ENCODE measurements around the gene SYT1. TPM values are rescaled to one million over a fixed set of nuclear protein-coding genes. Genes with fewer than 3 reads are reported as not detected.

Gene SYT1
- total RNA-seq, 2 donors from 2014 or later: 1.0 to 22.7 TPM

DNA sequence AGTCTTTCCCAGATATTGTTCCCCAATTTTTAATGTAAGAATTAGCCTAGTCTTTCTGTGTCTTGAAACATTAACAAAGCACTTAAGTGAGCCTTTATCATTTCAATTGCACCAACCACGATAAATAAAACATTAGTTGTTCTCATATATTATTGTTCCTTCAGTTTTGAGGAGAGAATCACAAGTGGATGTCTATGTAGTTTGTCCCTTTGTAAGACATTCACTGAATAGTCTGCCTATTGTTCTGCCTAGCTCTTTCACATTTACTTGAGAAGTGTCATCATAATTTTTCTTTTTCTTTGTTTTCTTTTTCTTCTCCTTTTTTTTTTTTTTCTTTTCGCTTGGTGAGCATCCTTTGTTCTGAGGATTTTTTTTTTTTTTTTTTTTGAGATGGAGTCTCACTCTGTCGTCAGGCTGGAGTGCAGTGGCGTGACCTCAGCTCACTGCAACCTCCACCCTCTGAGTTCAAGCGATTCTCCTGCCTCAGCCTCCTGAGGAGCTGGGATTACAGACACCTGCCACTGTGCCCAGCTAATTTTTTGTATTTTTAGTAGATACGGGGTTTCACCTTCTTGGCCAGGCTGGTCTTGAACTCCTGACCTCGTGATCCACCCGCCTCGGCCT is 129.7 kb downstream of the SYT1 start:
- H3K27ac ChIP-seq: no peak overlapping the region
- DNase-seq: no peak
- H3K9me3 ChIP-seq: no peaks in the 10 kb centered on the region
- H3K36me3 ChIP-seq (replicated peaks in 1 of 2; ENCODE audit: insufficient read depth in 1 of 2, low read depth in 2 of 2): no peaks in the 10 kb centered on the region
- intact Hi-C loops (cut with DNase I): no loop called here
- H3K4me3 ChIP-seq: no peak overlapping the region
- no peaks in the 10 kb centered on the region for H3K27me3 ChIP-seq
- 78 to 80% methylated on average over 9 of the region's 9 CpGs for WGBS, 2 donors
- TF ChIP-seq CTCF (IDR thresholded peaks at IDR 0.05) (no peak), POLR2A (IDR thresholded peaks at IDR 0.05) (no peak)
- no peaks in the 10 kb centered on the region for H3K4me1 ChIP-seq
- ATAC-seq: no peak

- no peak for DNase-seq
- Histone ChIP-seq H3K4me1 (no peaks in the 10 kb centered on the region), H3K36me3 (replicated peaks in 1 of 2; ENCODE audit: insufficient read depth in 1 of 2, low read depth in 2 of 2) (no peaks in the 10 kb centered on the region), H3K9me3 (no peaks in the 10 kb centered on the region), H3K27ac (no peak overlapping the region), H3K4me3 (no peak overlapping the region), H3K27me3 (no peaks in the 10 kb centered on the region)
- no peak for TF ChIP-seq POLR2A (IDR thresholded peaks at IDR 0.05)
- TF ChIP-seq CTCF (IDR thresholded peaks at IDR 0.05): no peak
- ATAC-seq: no peak
- 44 to 53% methylated on average over 1 of the region's 1 CpG for WGBS, 2 donors
- intact Hi-C loops (cut with DNase I): no loop called here
Observed at GRCh38 chr12:79000501-79000900, 135.9 kb downstream of the SYT1 start.

DNA sequence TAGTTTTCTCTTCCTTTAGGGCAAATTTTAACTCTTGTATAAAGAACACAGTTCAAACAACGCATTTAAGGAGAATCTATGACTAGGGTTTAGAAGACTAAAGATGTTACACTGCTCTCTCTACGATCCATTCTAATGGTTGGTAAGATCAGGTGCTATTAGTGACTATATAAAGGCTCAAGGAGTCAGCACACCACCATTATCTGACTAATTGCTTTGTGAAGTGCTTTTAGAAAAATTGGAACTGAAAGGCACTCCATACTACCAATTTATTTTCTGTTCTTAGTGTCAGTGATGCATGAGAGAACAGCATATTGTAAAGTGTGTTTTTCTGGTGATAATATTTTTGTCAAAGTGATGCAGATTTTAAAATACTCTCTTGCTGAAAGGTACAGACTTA is 136.8 kb downstream of the SYT1 start:
- Histone ChIP-seq H3K36me3 (replicated peaks in 1 of 2; ENCODE audit: insufficient read depth in 1 of 2, low read depth in 2 of 2) (no peaks in the 10 kb centered on the region), H3K27ac (no peak overlapping the region), H3K4me1 (no peaks in the 10 kb centered on the region), H3K9me3 (no peaks in the 10 kb centered on the region), H3K27me3 (no peaks in the 10 kb centered on the region), H3K4me3 (no peak overlapping the region)
- intact Hi-C loops (cut with DNase I): no loop called here
- 47 to 49% methylated on average over 2 of the region's 2 CpGs for WGBS, 2 donors
- no peak for ATAC-seq
- no peak for TF ChIP-seq CTCF (IDR thresholded peaks at IDR 0.05)
- no peak for TF ChIP-seq POLR2A (IDR thresholded peaks at IDR 0.05)
- no peak for DNase-seq

DNA sequence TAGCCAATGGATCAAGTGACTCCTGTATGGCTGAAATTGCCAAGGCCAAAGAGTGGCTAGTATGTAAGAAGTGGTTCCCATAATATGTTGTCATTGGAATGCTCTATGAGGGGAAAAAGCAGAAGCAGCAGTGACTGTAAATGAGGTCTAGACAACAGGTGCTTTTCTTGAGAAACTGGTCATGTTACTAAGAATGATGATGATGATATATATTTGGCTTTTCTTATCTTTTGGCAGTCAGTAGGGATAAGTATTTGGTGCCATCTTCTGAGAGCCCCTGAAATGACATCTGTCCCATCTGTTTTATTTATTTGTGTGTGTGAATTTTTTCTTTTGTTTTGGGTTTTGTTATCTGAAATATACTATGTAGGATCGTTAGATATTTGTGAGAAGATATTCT is 141.7 kb downstream of the SYT1 start:
- Histone ChIP-seq H3K9me3 (no peaks in the 10 kb centered on the region), H3K4me3 (no peak overlapping the region), H3K27ac (no peak overlapping the region), H3K36me3 (replicated peaks in 1 of 2; ENCODE audit: insufficient read depth in 1 of 2, low read depth in 2 of 2) (no peaks in the 10 kb centered on the region), H3K4me1 (no peaks in the 10 kb centered on the region), H3K27me3 (no peaks in the 10 kb centered on the region)
- TF ChIP-seq POLR2A (IDR thresholded peaks at IDR 0.05): no peak
- no peak for TF ChIP-seq CTCF (IDR thresholded peaks at IDR 0.05)
- no peak for ATAC-seq
- DNase-seq: no peak
- intact Hi-C loops (cut with DNase I): no loop called here
- 50 to 56% methylated on average over 1 of the region's 1 CpG for WGBS, 2 donors

- ATAC-seq (no peak), DNase-seq (no peak)
- H3K27me3 ChIP-seq: no peaks in the 10 kb centered on the region
- H3K27ac ChIP-seq: no peak overlapping the region
- no peaks in the 10 kb centered on the region for H3K36me3 ChIP-seq (replicated peaks in 1 of 2; ENCODE audit: insufficient read depth in 1 of 2, low read depth in 2 of 2)
- TF ChIP-seq CTCF (IDR thresholded peaks at IDR 0.05) (no peak), POLR2A (IDR thresholded peaks at IDR 0.05) (no peak)
- no peaks in the 10 kb centered on the region for H3K4me1 ChIP-seq
- H3K4me3 ChIP-seq: no peak overlapping the region
- WGBS, 2 donors: 52 to 64% methylated on average over 2 of the region's 2 CpGs
- no peaks in the 10 kb centered on the region for H3K9me3 ChIP-seq
- intact Hi-C loops (cut with DNase I): no loop called here
Observed at GRCh38 chr12:79008591-79008990, 144.0 kb downstream of the SYT1 start.
